Neural crest cell (in vitro differentiated cells): ENCODE data around the gene ELFN1. TPM values are rescaled to one million over a fixed set of nuclear protein-coding genes. Genes with fewer than 3 reads are reported as not detected.

Experiments used
- DNase-seq: peaks from one replicate; pipeline ENCODE4 v3.0.0; 2021; ENCODE audit warnings: low read depth, mixed read lengths, low spot score
- H3K27ac Mint-ChIP-seq: one replicate; pipeline ENCODE4 v1.8.0; 2021; ENCODE audit warnings: mild to moderate bottlenecking, mixed read lengths; ENCODE audit not compliant: unreplicated experiment
- H3K27me3 Mint-ChIP-seq: 2 replicates; pipeline ENCODE4 v1.8.0; 2021; ENCODE audit warnings: low read depth, mild to moderate bottlenecking, mixed read lengths
- H3K36me3 Mint-ChIP-seq: 2 replicates; pipeline ENCODE4 v1.8.0; 2021; ENCODE audit warnings: low read depth, mild to moderate bottlenecking, mixed read lengths
- H3K4me1 Mint-ChIP-seq: 2 replicates; pipeline ENCODE4 v1.8.0; 2021; ENCODE audit warnings: mixed read lengths
- H3K4me3 Mint-ChIP-seq: one replicate; pipeline ENCODE4 v1.8.0; 2021; ENCODE audit warnings: mild to moderate bottlenecking, mixed read lengths
- H3K9me3 Mint-ChIP-seq: 2 replicates; pipeline ENCODE4 v1.8.0; 2021; ENCODE audit warnings: mixed read lengths
- total RNA-seq: library from RNA; stranded (reverse); gene quantifications from 2 replicates; pipeline ENCODE4 v1.2.1, GENCODE V29; 2021
- TF ChIP-seq, protein P1 (sequence below): fragments of 200-600 bp; sonication (generic); conservative IDR thresholded peaks from 2 replicates; pipeline ENCODE4 v1.5.0; 2021; ENCODE audit warnings: antibody characterized with exemption, mild to moderate bottlenecking

Gene ELFN1
- total RNA-seq, 1 donor from 2014 or later, result 8.5 TPM

DNA sequence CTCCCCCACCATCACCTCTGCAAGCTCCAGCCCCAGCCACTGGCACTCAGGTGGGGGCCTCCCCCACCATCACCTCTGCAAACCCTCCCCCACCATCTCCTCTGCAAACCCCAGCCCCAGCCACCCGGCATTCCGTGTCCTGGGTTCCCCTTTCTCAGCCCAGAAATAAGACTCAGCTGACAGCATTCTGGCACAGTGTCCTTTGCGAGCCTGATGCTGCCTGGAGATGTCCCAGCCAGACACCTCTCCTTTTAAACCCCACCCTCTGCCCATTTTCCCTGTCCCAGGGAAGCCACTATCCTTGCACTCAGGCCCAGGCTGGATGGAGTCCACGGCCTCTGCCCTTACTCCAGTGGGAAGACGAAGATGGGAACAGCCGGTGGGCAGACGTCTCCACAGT is 49.8 kb downstream of the ELFN1 start:
- no peaks in the 10 kb centered on the region for H3K27me3 Mint-ChIP-seq
- no peaks in the 10 kb centered on the region for H3K9me3 Mint-ChIP-seq
- TF ChIP-seq, protein P1, sequence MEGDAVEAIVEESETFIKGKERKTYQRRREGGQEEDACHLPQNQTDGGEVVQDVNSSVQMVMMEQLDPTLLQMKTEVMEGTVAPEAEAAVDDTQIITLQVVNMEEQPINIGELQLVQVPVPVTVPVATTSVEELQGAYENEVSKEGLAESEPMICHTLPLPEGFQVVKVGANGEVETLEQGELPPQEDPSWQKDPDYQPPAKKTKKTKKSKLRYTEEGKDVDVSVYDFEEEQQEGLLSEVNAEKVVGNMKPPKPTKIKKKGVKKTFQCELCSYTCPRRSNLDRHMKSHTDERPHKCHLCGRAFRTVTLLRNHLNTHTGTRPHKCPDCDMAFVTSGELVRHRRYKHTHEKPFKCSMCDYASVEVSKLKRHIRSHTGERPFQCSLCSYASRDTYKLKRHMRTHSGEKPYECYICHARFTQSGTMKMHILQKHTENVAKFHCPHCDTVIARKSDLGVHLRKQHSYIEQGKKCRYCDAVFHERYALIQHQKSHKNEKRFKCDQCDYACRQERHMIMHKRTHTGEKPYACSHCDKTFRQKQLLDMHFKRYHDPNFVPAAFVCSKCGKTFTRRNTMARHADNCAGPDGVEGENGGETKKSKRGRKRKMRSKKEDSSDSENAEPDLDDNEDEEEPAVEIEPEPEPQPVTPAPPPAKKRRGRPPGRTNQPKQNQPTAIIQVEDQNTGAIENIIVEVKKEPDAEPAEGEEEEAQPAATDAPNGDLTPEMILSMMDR, result no peak
- H3K36me3 Mint-ChIP-seq, result no peaks in the 10 kb centered on the region
- H3K4me1 Mint-ChIP-seq, result peaks cover 8% of the 10 kb centered on the region
- no peak for DNase-seq
- no peak overlapping the region for H3K4me3 Mint-ChIP-seq
- H3K27ac Mint-ChIP-seq, result no peak overlapping the region

DNA sequence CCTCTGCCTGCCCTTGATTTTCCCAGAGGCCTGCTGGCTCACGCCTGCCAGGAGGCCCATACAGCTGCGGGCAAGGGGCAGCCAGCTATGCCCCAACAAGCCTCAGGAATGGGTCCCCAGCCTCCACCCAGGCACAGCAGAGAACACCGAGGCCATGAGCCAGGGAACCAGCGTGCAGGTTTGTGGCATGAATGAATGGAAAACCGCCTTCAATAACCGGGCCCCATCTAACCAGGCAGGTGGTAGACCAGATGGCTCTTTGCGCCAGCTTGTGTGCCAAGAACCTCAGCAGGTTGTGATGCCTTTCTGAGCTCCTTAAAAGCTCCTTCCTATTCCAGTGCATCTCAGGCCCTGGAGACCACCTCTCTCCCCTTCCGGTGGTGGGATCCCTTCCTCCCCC is 50.2 kb downstream of the ELFN1 start:
- Mint-ChIP-seq H3K27me3 (no peaks in the 10 kb centered on the region), H3K27ac (no peak overlapping the region), H3K4me3 (no peak overlapping the region), H3K4me1 (peaks cover 8% of the 10 kb centered on the region), H3K36me3 (no peaks in the 10 kb centered on the region), H3K9me3 (no peaks in the 10 kb centered on the region)
- DNase-seq, result no peak
- TF ChIP-seq, protein P1, result no peak

DNA sequence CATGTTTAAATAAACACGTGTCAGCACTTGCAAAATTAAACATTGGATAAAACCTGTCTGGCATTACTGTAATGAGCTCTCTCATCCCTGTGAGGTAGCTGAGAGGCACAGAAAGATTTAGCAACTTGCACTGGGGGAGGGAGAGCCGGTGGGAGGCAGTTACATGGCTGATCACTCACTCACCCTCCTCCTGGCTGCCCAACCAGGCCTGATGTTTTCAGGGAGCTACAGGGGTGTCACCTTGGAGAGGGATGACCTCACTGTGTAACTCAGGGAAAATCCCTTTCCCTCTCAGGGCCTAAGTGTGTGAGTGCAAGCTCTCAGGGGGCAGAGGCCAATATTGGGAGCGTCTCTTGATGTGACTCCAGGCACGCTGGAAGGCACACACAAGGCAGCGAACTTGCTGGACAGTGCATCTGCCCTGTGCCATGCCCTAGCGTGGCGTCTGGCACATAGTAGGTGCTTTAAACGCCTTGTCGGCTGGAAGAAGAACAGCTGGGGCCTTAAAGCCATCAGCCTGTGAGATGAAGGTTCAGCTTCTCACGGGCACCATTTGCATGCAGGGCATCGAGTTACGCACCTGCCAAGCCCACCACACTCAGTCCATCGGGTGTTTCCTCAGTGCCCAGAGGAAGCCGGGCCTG is 51.1 kb downstream of the ELFN1 start:
- Mint-ChIP-seq H3K27me3 (no peaks in the 10 kb centered on the region), H3K4me1 (peaks cover 12% of the 10 kb centered on the region)
- TF ChIP-seq, protein P1, result no peak

DNA sequence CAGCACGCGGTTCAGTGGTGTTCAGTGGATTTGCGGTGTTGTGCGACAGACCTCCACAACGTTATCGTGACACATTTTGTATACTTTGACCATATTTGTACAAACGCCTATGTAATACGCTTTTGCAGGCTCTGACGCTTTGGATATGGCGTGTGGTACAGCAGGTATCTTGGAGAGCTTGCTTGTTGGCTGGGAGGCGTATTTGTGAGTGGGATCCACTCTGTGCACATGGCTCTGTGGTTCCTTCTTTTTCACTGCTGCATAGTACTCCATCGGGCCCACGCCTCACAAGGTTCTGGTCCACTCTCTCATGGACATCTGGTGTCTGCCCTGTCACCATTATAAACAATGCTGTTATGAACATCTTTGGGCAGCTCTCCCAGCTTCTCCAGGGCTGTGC is 53.2 kb downstream of the ELFN1 start:
- Mint-ChIP-seq H3K27me3 (no peaks in the 10 kb centered on the region), H3K4me1 (peaks cover 4% of the 10 kb centered on the region), H3K4me3 (no peak overlapping the region), H3K9me3 (no peaks in the 10 kb centered on the region), H3K27ac (no peak overlapping the region), H3K36me3 (peaks cover under 1% of the 10 kb centered on the region)
- no peak for DNase-seq
- TF ChIP-seq, protein P1, result no peak

More for the DNA sequence above, 51.1 kb downstream of the ELFN1 start:
- no peaks in the 10 kb centered on the region for H3K9me3 Mint-ChIP-seq
- DNase-seq, result no peak
- H3K27ac Mint-ChIP-seq, result no peak overlapping the region
- H3K4me3 Mint-ChIP-seq, result no peak overlapping the region
- H3K36me3 Mint-ChIP-seq, result no peaks in the 10 kb centered on the region

DNA sequence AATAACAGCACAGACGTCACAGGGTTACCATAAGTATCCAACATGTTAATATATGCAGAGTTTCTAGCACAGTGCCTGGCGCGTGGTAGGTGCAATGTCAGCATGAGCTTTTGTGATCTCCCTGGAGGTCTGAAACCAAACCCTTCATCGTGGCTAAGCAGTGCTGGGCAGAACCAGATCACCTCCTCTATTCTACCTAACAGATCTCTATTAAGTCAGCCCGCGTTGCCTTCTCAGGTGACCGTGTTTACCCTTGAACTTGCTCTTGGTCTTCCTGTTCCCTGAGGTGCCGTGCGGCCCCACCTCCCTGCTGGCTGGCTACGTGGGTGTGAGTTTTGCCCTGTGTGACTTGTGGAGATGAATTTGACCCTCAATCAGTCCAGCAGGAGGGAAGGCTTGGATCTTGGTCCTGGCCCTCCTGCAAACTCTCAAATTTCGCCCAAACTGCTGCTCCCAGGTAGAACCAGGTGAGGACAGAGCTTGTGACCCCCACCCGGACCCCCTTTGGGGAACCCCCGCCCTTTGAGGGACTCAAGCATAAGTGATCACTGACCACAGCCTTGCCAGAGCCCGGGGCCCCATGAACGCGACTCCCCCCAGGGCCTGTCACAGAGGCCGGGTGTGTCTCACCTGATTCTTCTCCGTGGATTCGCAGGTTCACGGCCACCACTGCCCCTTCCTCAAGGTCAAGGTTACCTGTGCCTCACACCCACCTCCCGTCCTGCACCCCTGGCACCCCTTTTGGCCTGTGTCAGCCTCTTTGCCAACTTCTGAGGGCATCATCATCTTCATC is 54.2 kb downstream of the ELFN1 start:
- H3K27me3 Mint-ChIP-seq, result no peaks in the 10 kb centered on the region
- H3K27ac Mint-ChIP-seq, result no peak overlapping the region
- no peaks in the 10 kb centered on the region for H3K9me3 Mint-ChIP-seq
- H3K4me1 Mint-ChIP-seq, result peaks cover 4% of the 10 kb centered on the region
- no peak for DNase-seq
- no peak overlapping the region for H3K4me3 Mint-ChIP-seq
- TF ChIP-seq, protein P1, result no peak
- peaks cover 3% of the 10 kb centered on the region for H3K36me3 Mint-ChIP-seq
